BLaER1 (cell line): Measurements from ENCODE around the gene SLC48A1.

Experiments
- H3K27ac ChIP-seq: shearing (Covaris generic); formaldehyde crosslinking; 2 replicates; pipeline ENCODE4 v1.8.1; 2022
- H3K27me3 ChIP-seq: shearing (Covaris generic); formaldehyde crosslinking; 2 replicates; pipeline ENCODE4 v1.8.1; 2022
- H3K36me3 ChIP-seq: shearing (Covaris generic); formaldehyde crosslinking; 2 replicates; pipeline ENCODE4 v1.8.1; 2022
- H3K4me1 ChIP-seq: shearing (Covaris generic); formaldehyde crosslinking; 2 replicates; pipeline ENCODE4 v1.8.1; 2022
- H3K4me2 ChIP-seq: shearing (Covaris generic); formaldehyde crosslinking; 2 replicates; pipeline ENCODE4 v1.8.1; 2022
- H3K4me3 ChIP-seq: shearing (Covaris generic); formaldehyde crosslinking; 2 replicates; pipeline ENCODE4 v1.8.1; 2022
- H3K9ac ChIP-seq: shearing (Covaris generic); formaldehyde crosslinking; 2 replicates; pipeline ENCODE4 v1.8.1; 2022
- H3K9me3 ChIP-seq: shearing (Covaris generic); formaldehyde crosslinking; 2 replicates; pipeline ENCODE4 v1.8.1; 2022
- H4K20me1 ChIP-seq: shearing (Covaris generic); formaldehyde crosslinking; 2 replicates; pipeline ENCODE4 v1.8.1; 2022
- Cebpa-rat ChIP-seq: shearing (Covaris generic); IDR thresholded peaks from 2 replicates; pipeline ENCODE4 v1.8.1; 2022

The SLC48A1 gene

DNA sequence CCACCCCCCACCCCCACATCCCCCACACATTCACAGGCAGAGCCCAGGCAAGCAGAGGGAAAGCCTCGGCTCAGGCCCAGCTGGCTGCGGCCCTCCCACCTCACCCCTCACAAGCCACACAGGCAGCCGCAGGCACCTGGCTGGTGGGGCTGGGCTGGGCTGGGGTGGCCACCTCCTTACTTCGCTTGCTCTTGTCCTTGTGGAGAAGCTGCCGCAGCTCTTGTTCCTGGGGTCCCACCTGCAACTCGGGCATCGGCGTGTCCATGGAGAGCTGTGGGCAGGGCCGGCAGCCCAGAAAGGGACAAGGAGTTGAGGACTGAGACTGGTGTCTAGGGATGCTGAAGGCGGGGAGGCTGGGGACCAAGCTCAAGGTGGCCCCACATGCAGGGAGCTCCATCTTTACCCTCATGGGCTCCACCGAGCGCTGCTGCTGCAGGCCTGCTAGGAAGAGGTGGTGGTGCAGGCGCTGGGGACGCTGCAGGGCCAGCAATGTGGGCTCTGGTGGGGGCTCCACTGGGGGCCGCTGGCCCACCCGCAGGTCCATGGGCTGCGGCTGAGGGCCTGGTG, 25.4 kb downstream of the SLC48A1 start:
- H3K36me3 ChIP-seq = peaks cover 85% of the 10 kb centered on the region
- no peak overlapping the region for H3K9ac ChIP-seq
- no peaks in the 10 kb centered on the region for H3K9me3 ChIP-seq
- H3K4me3 ChIP-seq = no peak overlapping the region
- 0 out of 2 replicates have a peak overlapping the region, but pooled peaks have one; percentile 67 for H3K27ac ChIP-seq
- H4K20me1 ChIP-seq = peaks cover 75% of the 10 kb centered on the region
- H3K27me3 ChIP-seq = no peaks in the 10 kb centered on the region
- peaks cover 51% of the 10 kb centered on the region for H3K4me1 ChIP-seq
- TF ChIP-seq Cebpa-rat = no peak
- no peak overlapping the region for H3K4me2 ChIP-seq

DNA sequence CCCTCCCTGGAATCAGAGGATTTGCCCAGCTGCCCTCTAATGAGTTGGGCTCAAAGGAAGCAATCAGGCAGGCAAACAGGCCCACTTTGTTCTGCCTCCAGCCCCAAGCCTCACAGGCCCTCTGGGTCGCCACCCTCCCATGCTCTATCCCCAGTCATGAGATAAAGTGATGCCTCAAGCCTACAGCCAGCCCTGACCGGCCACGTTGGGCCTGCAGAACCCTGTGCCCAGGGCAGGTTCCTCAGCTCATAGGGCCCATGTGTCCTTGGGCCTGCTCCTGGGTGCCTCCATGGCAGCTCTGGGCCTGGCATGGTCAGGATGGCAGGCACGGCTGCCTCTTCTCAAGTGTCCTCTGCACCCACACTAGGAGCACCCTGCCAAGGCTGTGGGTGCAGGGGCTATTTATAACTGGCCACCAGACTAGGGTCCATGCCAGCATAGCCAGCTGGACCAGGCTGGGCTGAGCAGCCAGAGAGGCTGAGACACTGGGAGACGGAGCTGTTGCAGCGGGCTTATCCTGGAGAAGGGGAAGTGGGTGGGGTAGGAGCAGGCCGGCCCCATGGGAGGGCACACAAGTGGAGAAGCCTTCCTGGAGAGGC, 26.4 kb downstream of the SLC48A1 start:
- no peak for TF ChIP-seq Cebpa-rat
- H3K4me1 ChIP-seq = peaks cover 61% of the 10 kb centered on the region
- no peak overlapping the region for H3K4me3 ChIP-seq
- no peaks in the 10 kb centered on the region for H3K27me3 ChIP-seq
- peaks cover 83% of the 10 kb centered on the region for H3K36me3 ChIP-seq
- no peaks in the 10 kb centered on the region for H3K9me3 ChIP-seq
- H3K4me2 ChIP-seq = peak overlapping the region; percentile 97
- H4K20me1 ChIP-seq = peaks cover 79% of the 10 kb centered on the region
- peak overlapping the region; percentile 67 for H3K27ac ChIP-seq
- peak overlapping the region; percentile 55 for H3K9ac ChIP-seq

DNA sequence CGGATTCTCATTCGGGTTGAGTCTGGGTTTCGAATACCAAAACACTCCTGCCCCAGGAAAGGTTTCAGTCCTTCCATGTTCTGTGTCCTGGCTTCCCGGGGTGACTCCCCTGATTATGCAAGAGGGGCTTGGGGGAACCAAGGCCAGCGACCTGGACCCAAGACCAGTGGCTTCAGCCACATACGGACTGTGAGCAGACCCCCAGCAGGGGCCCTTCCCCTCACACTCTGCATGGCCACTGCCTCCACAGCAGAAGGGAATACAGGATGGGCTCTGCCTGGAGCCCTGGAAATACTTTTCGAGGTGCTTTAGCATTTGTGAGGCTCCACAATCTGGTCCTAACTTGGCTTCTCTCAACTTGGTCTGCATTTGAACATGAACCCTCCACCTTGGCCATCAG, 27.5 kb downstream of the SLC48A1 start:
- no peaks in the 10 kb centered on the region for H3K9me3 ChIP-seq
- peak overlapping the region; percentile 97 for H3K4me2 ChIP-seq
- peak overlapping the region; percentile 55; the same call in 1 of the 2 replicates for H3K9ac ChIP-seq
- H3K4me1 ChIP-seq = peaks cover 72% of the 10 kb centered on the region
- no peak overlapping the region for H3K4me3 ChIP-seq
- peak overlapping the region; percentile 67 for H3K27ac ChIP-seq
- TF ChIP-seq Cebpa-rat = no peak
- peaks cover 90% of the 10 kb centered on the region for H4K20me1 ChIP-seq
- no peaks in the 10 kb centered on the region for H3K27me3 ChIP-seq
- peaks cover 83% of the 10 kb centered on the region for H3K36me3 ChIP-seq

DNA sequence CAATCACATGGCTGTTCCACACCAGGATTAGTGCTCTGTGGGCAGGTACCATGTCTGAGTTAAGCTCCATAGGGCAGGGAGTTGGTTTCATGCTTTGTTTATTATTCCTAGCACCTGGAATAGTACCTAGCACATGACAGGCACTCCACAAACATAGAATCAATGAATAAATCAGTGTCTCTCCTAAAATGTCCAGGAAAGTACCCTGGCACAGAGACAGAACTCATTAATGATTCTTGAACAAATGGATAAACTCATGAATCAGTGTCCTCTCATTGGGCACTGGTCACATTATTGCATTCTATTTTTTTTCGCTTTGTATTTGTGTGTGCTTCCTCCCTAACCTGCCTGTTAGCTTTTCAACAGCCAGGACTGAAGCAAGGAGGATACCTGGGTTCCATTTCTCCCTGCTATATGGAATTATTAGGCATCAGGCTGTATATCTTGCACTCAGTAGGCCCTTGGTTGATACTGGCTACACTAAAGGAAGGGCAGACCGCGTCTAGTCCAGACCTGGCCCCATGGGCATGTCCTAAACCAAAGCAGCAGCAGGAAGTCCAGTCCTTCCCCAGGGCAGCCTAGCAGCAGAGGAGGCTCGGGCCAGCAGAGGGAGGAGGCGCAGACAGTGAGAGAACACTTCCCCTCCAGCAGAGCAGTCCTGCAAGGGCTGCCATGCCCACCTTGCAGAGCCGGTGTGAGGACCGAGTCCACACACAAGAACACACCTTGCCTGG, 28.3 kb downstream of the SLC48A1 start:
- H3K9me3 ChIP-seq = no peaks in the 10 kb centered on the region
- no peak for TF ChIP-seq Cebpa-rat
- peaks cover 91% of the 10 kb centered on the region for H4K20me1 ChIP-seq
- H3K27me3 ChIP-seq = no peaks in the 10 kb centered on the region
- no peak overlapping the region; the same call in 1 of the 2 replicates for H3K9ac ChIP-seq
- peaks cover 80% of the 10 kb centered on the region for H3K4me1 ChIP-seq
- peaks cover 77% of the 10 kb centered on the region for H3K36me3 ChIP-seq
- H3K4me3 ChIP-seq = no peak overlapping the region
- H3K4me2 ChIP-seq = peak overlapping the region; percentile 97
- peak overlapping the region; percentile 98; the same call in 1 of the 2 replicates for H3K27ac ChIP-seq

DNA sequence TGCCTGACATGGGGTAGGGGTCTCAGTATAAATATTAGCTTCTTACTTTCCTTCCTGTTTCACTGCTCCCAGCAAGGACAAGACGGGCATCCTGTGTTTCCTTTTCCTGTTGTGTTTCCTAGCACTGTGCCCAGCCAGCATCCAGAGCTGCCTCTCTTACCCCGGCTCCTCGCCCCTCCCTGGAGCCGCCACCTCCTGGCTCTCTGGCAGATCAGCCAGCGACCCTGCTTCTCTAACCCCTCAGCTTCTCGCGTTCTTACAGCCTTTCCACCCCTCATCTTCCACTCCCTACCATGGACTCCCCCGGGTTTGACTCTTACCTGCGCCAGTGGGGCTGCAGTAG, 28.8 kb downstream of the SLC48A1 start:
- peaks cover 85% of the 10 kb centered on the region for H3K4me1 ChIP-seq
- H3K9ac ChIP-seq = peak overlapping the region; percentile 68
- H3K4me3 ChIP-seq = no peak overlapping the region
- peak overlapping the region; percentile 98 for H3K27ac ChIP-seq
- H4K20me1 ChIP-seq = peaks cover 97% of the 10 kb centered on the region
- peak overlapping the region; percentile 97 for H3K4me2 ChIP-seq
- no peak for TF ChIP-seq Cebpa-rat
- H3K36me3 ChIP-seq = peaks cover 72% of the 10 kb centered on the region
- H3K9me3 ChIP-seq = no peaks in the 10 kb centered on the region
- no peaks in the 10 kb centered on the region for H3K27me3 ChIP-seq

DNA sequence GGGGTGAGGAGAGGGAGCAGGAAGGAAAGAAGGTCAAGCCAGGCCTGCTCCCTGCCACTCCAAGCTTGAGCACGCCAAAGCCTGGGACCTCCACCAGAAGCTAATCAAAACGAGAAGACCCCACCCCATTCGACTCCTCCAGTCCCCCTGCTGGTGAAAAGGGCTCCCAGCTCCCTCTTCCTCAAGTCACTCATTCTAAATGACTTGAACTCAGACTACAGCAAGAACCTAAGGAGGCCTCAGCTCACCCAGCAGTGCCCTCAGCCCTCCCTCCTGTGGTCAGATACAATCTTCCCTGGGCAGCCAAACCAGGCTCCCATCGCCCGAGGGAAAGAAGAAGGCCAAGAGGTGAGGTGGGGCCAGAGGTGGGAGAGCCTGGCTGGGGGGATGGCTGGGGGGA, 29.3 kb downstream of the SLC48A1 start:
- Histone ChIP-seq H3K9me3 (no peaks in the 10 kb centered on the region), H3K4me2 (peak overlapping the region; percentile 97), H3K27ac (peak overlapping the region; percentile 98), H3K4me1 (peaks cover 89% of the 10 kb centered on the region), H3K27me3 (no peaks in the 10 kb centered on the region), H3K4me3 (no peak overlapping the region), H3K9ac (peak overlapping the region; percentile 68), H4K20me1 (peaks cover 100% of the 10 kb centered on the region), H3K36me3 (peaks cover 68% of the 10 kb centered on the region)
- no peak for TF ChIP-seq Cebpa-rat

DNA sequence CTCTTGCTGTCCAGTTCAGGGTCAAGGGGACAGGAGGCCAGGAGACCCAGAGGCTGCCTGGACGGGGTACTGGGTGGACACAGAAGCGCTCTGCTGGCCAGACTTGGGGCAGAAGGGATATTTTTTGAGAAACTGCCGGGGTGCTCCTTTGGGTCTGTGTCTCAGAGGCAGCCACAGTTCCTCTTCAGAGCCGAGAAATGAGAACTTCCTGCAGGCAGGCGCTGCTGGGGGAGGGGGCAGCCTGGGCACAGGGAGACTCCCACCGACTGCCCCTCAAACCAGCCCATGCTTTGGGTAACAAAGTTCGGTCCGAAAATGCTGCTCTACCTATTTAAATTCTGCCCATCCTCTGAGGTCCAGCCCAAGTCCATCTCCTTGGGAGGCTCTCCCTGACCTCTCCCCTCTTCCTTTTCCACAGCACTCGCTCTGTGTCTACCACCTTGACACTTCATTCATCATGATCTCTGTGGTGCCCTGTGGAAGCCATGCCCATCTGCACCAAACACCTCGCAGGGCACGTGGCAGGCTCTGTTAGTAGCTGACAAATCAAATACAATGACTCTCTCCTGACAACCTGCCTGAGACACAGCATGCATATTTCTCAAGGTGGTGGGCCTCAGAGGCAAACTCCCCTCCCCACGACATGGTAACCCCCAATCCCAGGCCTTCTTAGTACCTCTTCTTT, 30.3 kb downstream of the SLC48A1 start:
- peaks cover 100% of the 10 kb centered on the region for H4K20me1 ChIP-seq
- H3K9me3 ChIP-seq = no peaks in the 10 kb centered on the region
- peak overlapping the region; percentile 68 for H3K9ac ChIP-seq
- H3K4me2 ChIP-seq = peak overlapping the region; percentile 97
- peaks cover 100% of the 10 kb centered on the region for H3K4me1 ChIP-seq
- TF ChIP-seq Cebpa-rat = no peak
- H3K27ac ChIP-seq = peak overlapping the region; percentile 98
- peak overlapping the region; percentile 40; the same call in 1 of the 2 replicates for H3K4me3 ChIP-seq
- peaks cover 58% of the 10 kb centered on the region for H3K36me3 ChIP-seq
- no peaks in the 10 kb centered on the region for H3K27me3 ChIP-seq

DNA sequence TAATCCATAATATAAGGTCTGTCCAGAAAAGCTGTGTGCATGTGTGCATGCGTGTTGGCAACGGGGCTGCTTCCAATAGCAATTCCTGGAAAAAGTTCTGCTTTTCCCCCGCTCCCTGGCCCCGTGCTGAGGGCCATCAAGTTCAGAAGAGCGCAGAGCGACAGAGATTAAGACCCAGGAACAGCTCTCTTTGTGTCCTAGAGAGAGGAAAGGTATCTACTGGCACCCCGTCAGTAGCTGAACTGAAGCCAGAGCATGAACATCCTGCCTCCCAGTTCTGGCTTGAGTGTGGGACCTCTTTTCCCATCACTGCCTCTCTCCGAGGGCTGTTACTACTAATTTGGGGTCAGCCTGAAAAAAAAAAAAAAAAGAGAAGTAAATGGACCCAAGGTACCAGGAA, 31.1 kb downstream of the SLC48A1 start:
- peak overlapping the region; percentile 68 for H3K9ac ChIP-seq
- no peak for TF ChIP-seq Cebpa-rat
- peak overlapping the region; percentile 98 for H3K27ac ChIP-seq
- H3K27me3 ChIP-seq = no peaks in the 10 kb centered on the region
- H3K4me2 ChIP-seq = peak overlapping the region; percentile 97
- peaks cover 100% of the 10 kb centered on the region for H4K20me1 ChIP-seq
- no peaks in the 10 kb centered on the region for H3K9me3 ChIP-seq
- H3K4me3 ChIP-seq = no peak overlapping the region
- H3K4me1 ChIP-seq = peaks cover 100% of the 10 kb centered on the region
- H3K36me3 ChIP-seq = peaks cover 50% of the 10 kb centered on the region

DNA sequence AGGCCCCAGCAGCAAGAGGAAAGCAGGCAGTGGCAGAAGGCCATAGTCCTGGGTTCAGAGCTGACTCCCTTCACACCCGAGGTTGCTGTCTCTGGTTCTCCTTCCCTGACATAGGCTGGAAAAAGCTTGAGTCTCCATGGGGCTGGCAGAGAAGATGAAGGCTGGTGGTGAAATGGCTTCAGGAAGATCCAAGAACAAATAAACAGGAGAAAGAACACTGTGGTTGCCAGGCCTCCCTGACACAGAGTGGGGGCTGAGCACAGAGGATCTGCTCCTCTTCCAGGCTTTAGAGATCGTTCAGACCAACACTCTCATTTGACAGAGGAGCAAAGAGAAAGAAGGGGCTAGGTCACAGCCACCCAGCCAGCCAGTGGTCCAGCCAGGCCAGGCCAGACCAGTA, 32.4 kb downstream of the SLC48A1 start:
- Histone ChIP-seq H3K4me1 (peaks cover 100% of the 10 kb centered on the region), H3K4me3 (no peak overlapping the region), H3K9me3 (no peaks in the 10 kb centered on the region), H3K27me3 (no peaks in the 10 kb centered on the region), H3K4me2 (peak overlapping the region; percentile 97), H3K9ac (peak overlapping the region; percentile 77), H3K27ac (peak overlapping the region; percentile 98), H4K20me1 (peaks cover 99% of the 10 kb centered on the region), H3K36me3 (peaks cover 38% of the 10 kb centered on the region)
- no peak for TF ChIP-seq Cebpa-rat

DNA sequence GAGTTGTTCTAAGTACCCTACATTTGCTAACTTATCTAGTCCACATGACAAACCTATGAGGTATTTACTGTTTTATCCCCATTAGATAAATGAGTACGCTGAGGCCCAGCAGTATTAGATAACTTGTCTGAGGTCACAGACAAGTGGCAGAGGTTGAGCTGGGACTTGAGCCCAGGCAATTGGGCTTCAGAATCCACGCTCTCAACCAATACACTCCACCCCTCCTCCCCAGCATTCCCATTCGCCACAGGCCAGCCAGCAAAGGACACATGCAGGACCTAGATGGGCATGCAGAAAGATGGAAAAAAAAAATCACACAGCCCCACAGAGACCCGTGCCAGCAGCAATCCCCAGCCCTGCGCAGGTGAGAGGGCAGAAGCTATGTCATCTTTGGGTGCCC, 34.3 kb downstream of the SLC48A1 start:
- Histone ChIP-seq H3K27ac (peak overlapping the region; percentile 98), H3K27me3 (no peaks in the 10 kb centered on the region), H3K4me2 (peak overlapping the region; percentile 97), H3K4me1 (peaks cover 100% of the 10 kb centered on the region), H3K36me3 (peaks cover 23% of the 10 kb centered on the region; the same call in 1 of the 2 replicates), H4K20me1 (peaks cover 90% of the 10 kb centered on the region), H3K4me3 (peak overlapping the region; percentile 65), H3K9ac (peak overlapping the region; percentile 77), H3K9me3 (no peaks in the 10 kb centered on the region)
- no peak for TF ChIP-seq Cebpa-rat
